HepG2 (cell line): ENCODE measurements around the gene TTC23L. TPM values are rescaled to one million over a fixed set of nuclear protein-coding genes. Genes with fewer than 3 reads are reported as not detected.

ENCODE experiments used
- ATAC-seq: fragments of 200-7000 bp; cut with Tn5 transposase; 3 replicates; pipeline ENCODE4 v1.9.1; 2020; ENCODE audit warnings: mild to moderate bottlenecking, moderate library complexity
- BruUV-seq: library from RNA; stranded (reverse); fragments of 400-500 nt; replicated peaks from 2 replicates; lab custom pipeline; 2021; lab: Mats Ljungman, UMichigan
- CTCF ChIA-PET: fragments of 300-600 bp; formaldehyde crosslinking; extraction: SDS; loops from one replicate; lab custom pipeline; 2021; ENCODE audit warnings: low total read pairs, inconsistent platforms, low intra/inter-chr PET ratio; lab: Yijun Ruan, JAX
- POLR2A ChIA-PET: fragments of 350-600 bp; sonication (Branson Sonifier 250); formaldehyde crosslinking; loops from one replicate; lab custom pipeline; 2020; ENCODE audit warnings: antibody characterized with exemption, inconsistent platforms; lab: Yijun Ruan, JAX
- DNase-seq: peaks from one replicate; pipeline ENCODE4 v3.0.0-alpha.2; 2015; ENCODE audit warnings: low spot score
- FAIRE-seq: peaks from 3 replicates; lab custom pipeline; 2011; peaks lifted over from hg19 to GRCh38; lab: Jason Lieb, UNC
- H2AFZ ChIP-seq: one replicate; pipeline ENCODE4 v1.6.1; 2011; ENCODE audit warnings: low read length, inconsistent platforms
- H3K27ac ChIP-seq: fragments of 300-600 bp; 3 replicates; pipeline ENCODE4 v1.8.0; 2011; ENCODE audit warnings: mixed run types, mild to moderate bottlenecking, mixed read lengths, low read length, inconsistent platforms; ENCODE audit not compliant: insufficient read depth; ENCODE audit errors: extremely low read length
- H3K27me3 ChIP-seq, 2 experiments: fragments of 200-600 bp in 1 of 2; 2 replicates in 1 of 2; 3 replicates in 1 of 2; pipeline versions ENCODE4 v1.6.0 to v1.8.0; 2011; ENCODE audit warnings: low read length in 2 of 2, mild to moderate bottlenecking in 2 of 2, moderate library complexity in 2 of 2, inconsistent platforms in 1 of 2; ENCODE audit not compliant: insufficient read depth in 2 of 2, control insufficient read depth in 1 of 2
- H3K36me3 ChIP-seq, 2 experiments: fragments of 200-600 bp in 1 of 2; replicated peaks in 1 of 2; 2 replicates in 1 of 2; 3 replicates in 1 of 2; pipeline versions ENCODE4 v1.5.1 to v1.8.0; 2011; ENCODE audit warnings: low read length in 2 of 2, inconsistent platforms in 1 of 2; ENCODE audit not compliant: insufficient read depth in 2 of 2, control insufficient read depth in 1 of 2
- H3K4me1 ChIP-seq: 2 replicates; pipeline ENCODE4 v1.5.1; 2012; ENCODE audit warnings: low read length, inconsistent platforms; ENCODE audit not compliant: insufficient read depth
- H3K4me2 ChIP-seq: 2 replicates; pipeline ENCODE4 v1.6.0; 2011; ENCODE audit warnings: low read depth, low read length, inconsistent platforms
- H3K4me3 ChIP-seq, 3 experiments: fragments of 200-600 bp in 1 of 3; sonication (generic), shearing (Covaris generic) in 1 of 3; replicated peaks in 1 of 3; 2 replicates each; pipeline ENCODE4 v1.5.1; 2011 to 2016; ENCODE audit warnings: low read length in 3 of 3, inconsistent platforms in 2 of 3, low read depth in 2 of 3, mild to moderate bottlenecking in 2 of 3, control low read depth in 1 of 3, mixed read lengths in 1 of 3; ENCODE audit not compliant: insufficient read depth in 1 of 3
- H3K79me2 ChIP-seq: one replicate; pipeline ENCODE4 v1.6.1; 2011; ENCODE audit warnings: low read length, inconsistent platforms; ENCODE audit not compliant: insufficient read depth
- H3K9ac ChIP-seq: 2 replicates; pipeline ENCODE4 v1.6.0; 2011; ENCODE audit warnings: mild to moderate bottlenecking, low read depth, low read length, inconsistent platforms; ENCODE audit not compliant: insufficient read depth
- H3K9me3 ChIP-seq: 2 replicates; pipeline ENCODE4 v1.5.1; 2012; ENCODE audit warnings: mild to moderate bottlenecking, low read length
- H4K20me1 ChIP-seq: 2 replicates; pipeline ENCODE4 v1.6.0; 2011; ENCODE audit warnings: inconsistent platforms, mild to moderate bottlenecking, low read length, moderate library complexity; ENCODE audit not compliant: insufficient read depth
- AKNA ChIP-seq: sonication (generic); formaldehyde crosslinking; IDR thresholded peaks from 2 replicates; pipeline ENCODE4 v1.4.0; 2020; ENCODE audit warnings: missing genetic modification reagents, borderline replicate concordance
- SCMH1 ChIP-seq: sonication (generic); formaldehyde crosslinking; IDR thresholded peaks from 2 replicates; pipeline ENCODE4 v1.9.0; 2021; ENCODE audit warnings: missing genetic modification reagents, mild to moderate bottlenecking, borderline replicate concordance
- TRIM24 ChIP-seq: sonication (generic); formaldehyde crosslinking; IDR thresholded peaks from 2 replicates; pipeline ENCODE4 v1.8.0; 2022; ENCODE audit warnings: mild to moderate bottlenecking, missing genetic modification reagents
- WGBS: methylation state at CpG from one replicate; pipeline ENCODE4 v1.1.6; 2017; ENCODE audit warnings: low lambda C conversion rate; 5-methylcytosine and 5-hydroxymethylcytosine counted together
- in situ Hi-C: cut with HindIII; loops from 2 replicates; pipeline ENCODE4 v1.10.0; 2017; ENCODE audit warnings: low pct_unique_long_range_greater_than_20kb; ENCODE audit not compliant: extremely low pct_ligation_motif_present
- intact Hi-C: fragments of 100-400 bp; cut with micrococcal nuclease; formaldehyde crosslinking; loops from one replicate; pipeline ENCODE4 v1.10.0; 2022; ENCODE audit not compliant: unreplicated experiment
- polyA plus RNA-seq, 8 experiments: library from polyadenylated mRNA; depleted of rRNA in 3 of 8; stranded (reverse) in 7 of 8; unstranded in 1 of 8; fragments of >200 nt; fragmentation: Illumina TruSeq in 4 of 8; extraction: Trizol in 4 of 8; gene quantifications; 2 replicates each; pipeline versions ENCODE4 v1.2.1 to v1.2.3, GENCODE V29; 2011 to 2016; ENCODE audit warnings: low read depth in 4 of 8, missing spikeins in 1 of 8, mixed read lengths in 1 of 8; ENCODE audit not compliant: insufficient read depth in 1 of 8
- total RNA-seq, 5 experiments: library from RNA; depleted of rRNA; stranded (reverse); fragments of >200 nt; fragmentation: Illumina TruSeq; extraction: Trizol; gene quantifications; 2 replicates each; pipeline ENCODE4 v1.2.3, GENCODE V29; 2016; ENCODE audit warnings: low read depth in 1 of 5

Gene TTC23L
- total and polyA plus RNA-seq, 2 of the 13 experiments (the other 11 are each of a cell fraction or from before 2014, with no cell fraction given): 0.37 to 1.4 TPM

GRCh38 chr5:34841816-34842215 lies 2.9 kb downstream of the TTC23L start (continued):
- TF ChIP-seq TRIM24 (CRISPR knock-in tag) (no peak), SCMH1 (CRISPR knock-in tag) (no peak)

DNA sequence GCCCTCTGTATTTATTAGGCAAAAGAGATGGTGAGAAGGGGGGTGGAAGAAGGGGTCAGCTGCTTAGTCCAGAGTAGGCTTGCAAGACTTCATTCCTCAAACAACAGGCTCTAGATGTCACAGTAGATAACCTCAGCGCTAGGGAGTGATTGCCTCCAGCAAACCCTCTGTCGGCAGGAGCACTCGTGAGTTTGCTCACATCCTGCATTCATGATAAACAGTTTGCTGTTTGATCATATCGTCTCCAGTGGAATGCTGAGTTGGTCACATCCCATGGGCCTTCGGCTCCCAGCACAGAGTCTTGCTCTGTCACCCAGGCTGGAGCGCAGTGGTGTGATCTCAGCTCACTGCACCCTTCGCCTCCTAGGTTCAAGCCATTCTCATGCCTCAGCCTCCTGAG lies 3.6 kb downstream of the TTC23L start:
- Histone ChIP-seq H3K4me2 (no peak overlapping the region), H3K27me3 (no peaks in the 10 kb centered on the region; a peak in 1 of 5 replicates), H3K4me1 (peaks cover 25% of the 10 kb centered on the region), H3K9me3 (no peaks in the 10 kb centered on the region)
- no peak for FAIRE-seq
- POLR2A ChIA-PET: no interaction called here
- no peak for TF ChIP-seq AKNA
- TF ChIP-seq, all 625 proteins: peak for 0
- Histone ChIP-seq H3K4me3 (no peak overlapping the region), H2AFZ (no peak overlapping the region), H4K20me1 (no peaks in the 10 kb centered on the region), H3K79me2 (no peaks in the 10 kb centered on the region), H3K36me3 (no peaks in the 10 kb centered on the region), H3K9ac (no peak overlapping the region), H3K27ac (no peak overlapping the region)
- ATAC-seq: no peak
- no peak for DNase-seq
- in situ Hi-C loops (no loop called here), intact Hi-C loops (no loop called here)
- WGBS: 70% methylated on average over 7 of the region's 7 CpGs
- no TSS peak for BruUV-seq
- CTCF ChIA-PET: no interaction called here
